HG02588 (cell line): ENCODE data around the gene CACNB4.

Experiments
- ATAC-seq: cut with Tn5 transposase; IDR thresholded peaks from one replicate; pipeline ENCODE4 v1.9.1; 2021; ENCODE audit warnings: mild to moderate bottlenecking, moderate library complexity; ENCODE audit not compliant: unreplicated experiment

The CACNB4 gene

DNA sequence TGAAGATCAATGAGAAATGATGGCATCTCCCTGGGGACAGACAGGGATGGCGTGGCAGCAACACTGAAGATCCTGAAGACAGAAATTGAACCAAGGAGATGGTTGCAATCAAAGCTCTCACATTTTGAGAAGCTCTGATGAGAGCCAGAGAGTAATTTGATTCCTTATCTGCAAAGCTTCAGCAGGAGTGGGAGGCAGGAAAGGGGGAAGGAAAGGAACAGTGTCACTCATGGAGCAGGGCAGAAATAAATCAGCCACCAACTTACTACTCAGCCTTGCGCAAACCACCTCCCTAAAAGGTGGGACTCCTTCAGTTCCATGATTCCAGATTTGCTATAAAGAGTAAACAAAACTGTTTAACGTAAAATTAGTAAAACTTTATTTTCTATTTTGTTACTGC lies 119.2 kb downstream of the CACNB4 start:
- no peak for ATAC-seq

- ATAC-seq: no peak
Observed at GRCh38 chr2:151978709-151979108, 120.1 kb downstream of the CACNB4 start.

GRCh38 chr2:151977631-151978030 lies 121.2 kb downstream of the CACNB4 start:
- ATAC-seq: no peak

- ATAC-seq: peak; percentile 83
Observed at GRCh38 chr2:151976945-151977353, 121.9 kb downstream of the CACNB4 start.

DNA sequence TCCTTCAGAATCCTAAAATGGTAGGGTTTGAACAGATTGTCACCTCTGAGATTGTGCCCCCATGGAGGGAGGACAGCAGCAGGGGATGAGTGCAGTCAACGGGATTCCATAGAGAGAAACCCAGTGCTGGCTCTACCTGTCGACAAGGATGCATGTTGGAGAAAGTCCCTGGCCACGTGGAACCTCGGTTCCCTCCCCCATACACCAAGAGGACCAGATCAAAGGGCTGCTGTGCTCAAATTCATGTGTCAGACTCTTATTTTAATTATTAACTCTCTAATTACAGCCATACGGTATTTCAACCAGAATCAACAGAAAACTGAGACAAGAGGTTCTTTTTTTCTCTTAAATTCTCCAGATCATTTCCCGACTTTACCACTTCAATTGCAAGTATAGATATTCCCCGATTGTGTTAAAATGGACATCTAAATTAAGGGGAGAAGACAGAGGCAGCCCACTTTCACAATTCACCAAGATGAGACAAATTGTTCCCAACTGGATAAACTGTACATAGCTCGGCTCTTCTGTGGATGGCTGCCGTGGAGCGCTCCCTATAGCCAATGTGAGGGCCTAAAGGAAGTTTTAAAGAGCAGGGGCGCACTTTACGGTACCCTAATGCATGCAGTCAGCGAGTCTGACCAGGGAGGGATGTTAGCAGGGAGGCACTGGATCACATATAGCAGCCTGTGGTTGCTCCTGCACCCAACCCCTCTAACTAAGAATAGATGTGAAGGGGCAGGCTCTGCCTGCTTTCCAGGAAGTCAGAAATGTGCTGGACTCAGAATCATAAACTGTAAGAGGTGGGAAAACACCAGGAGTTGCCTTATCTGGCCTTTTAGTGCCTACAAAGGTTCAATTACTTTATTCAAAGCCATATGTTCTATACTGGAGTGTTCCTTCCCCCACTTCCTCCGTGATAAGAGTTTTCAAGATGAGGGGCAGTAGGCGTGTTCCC lies 123.1 kb downstream of the CACNB4 start:
- no peak for ATAC-seq

- ATAC-seq: no peak
Observed at GRCh38 chr2:151974988-151975387, 123.9 kb downstream of the CACNB4 start.

DNA sequence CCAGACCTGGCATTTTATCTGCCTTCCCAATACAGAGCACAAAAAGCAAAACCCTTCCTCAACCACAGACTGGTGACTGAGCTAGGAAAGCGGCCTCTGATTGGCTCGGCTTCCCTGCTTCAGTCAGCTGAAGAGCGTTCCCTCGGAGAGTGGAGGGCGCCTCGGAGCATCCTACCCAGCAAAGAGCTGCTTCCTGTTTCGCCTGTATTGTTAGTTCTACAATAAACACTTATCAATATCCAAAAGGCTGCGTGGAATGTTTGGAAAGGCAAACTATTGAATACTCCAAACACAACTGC lies 125.0 kb downstream of the CACNB4 start:
- ATAC-seq: no peak

DNA sequence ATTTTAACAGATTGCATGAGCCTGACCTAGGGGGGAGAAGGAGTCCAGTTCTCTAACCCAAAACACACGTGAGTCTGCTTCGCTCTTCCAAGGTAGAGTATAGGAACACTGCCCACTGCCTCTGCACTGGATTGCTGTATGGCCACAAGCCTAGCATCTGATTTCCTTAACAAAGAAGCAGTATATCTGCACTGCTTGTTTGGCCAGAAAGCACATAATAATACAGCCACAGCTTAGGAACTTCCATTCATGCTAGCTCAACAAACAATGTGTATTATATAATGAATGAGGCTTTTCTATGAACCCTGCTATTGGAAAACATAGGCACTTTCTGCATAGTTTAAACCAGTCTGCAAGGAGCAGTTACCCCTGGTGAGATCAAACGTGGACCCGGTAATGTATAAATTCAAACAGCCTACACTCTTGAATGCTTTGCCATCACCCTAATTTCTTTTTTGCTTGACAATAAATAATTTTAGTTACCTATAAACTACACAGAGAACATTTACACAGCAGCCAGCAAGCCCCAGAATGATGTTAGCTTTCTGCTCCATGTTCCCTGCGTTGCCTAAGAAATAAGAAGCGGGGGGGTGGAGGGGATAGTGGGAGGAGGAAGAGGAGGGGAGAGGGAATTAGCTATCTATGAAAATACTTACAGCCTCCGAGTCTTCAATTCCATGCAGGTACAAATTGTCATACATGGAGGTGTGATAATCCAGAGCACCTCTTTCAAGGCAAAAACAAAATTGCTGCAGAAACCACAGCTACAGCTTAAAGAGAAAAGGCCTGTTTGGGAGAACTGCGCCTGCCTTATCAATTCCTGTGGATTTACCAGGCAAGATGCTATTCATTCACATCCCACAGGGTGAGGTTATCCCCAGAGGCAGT lies 125.6 kb downstream of the CACNB4 start:
- ATAC-seq: no peak

DNA sequence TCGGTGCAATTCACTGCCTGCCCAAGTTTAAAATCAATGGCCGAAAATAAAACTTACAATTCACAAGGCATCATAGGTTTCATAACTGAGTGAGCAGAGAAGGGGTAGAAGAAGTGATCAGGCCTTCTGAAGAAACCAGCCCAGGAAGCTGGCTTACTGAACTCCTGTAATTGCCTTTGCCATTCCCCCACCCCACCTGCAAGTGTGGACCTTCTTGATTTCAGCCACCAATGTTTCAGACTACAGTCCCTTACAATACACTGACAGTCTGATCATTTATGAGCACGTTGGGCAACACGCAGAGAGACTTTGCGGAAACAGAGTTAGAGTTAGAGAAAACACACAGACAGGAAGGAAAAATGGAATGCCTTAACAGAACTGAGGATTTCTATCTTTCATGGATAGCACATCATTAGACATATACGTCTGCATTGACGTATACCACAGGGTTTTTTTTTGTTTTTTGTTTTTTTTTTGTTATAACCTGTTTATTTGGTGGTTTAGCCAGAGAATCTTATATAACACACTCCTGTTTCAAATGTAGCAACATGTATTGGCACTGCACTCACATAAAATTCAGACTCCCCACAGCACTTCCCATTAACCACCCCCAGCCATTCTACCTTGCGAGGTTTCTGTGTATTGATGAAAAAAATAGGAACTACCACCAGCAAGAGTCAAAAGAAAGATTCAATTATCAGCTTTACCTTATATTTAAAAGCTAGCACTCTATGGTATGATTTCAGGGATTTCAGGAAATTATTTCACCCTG lies 126.4 kb downstream of the CACNB4 start:
- no peak for ATAC-seq

DNA sequence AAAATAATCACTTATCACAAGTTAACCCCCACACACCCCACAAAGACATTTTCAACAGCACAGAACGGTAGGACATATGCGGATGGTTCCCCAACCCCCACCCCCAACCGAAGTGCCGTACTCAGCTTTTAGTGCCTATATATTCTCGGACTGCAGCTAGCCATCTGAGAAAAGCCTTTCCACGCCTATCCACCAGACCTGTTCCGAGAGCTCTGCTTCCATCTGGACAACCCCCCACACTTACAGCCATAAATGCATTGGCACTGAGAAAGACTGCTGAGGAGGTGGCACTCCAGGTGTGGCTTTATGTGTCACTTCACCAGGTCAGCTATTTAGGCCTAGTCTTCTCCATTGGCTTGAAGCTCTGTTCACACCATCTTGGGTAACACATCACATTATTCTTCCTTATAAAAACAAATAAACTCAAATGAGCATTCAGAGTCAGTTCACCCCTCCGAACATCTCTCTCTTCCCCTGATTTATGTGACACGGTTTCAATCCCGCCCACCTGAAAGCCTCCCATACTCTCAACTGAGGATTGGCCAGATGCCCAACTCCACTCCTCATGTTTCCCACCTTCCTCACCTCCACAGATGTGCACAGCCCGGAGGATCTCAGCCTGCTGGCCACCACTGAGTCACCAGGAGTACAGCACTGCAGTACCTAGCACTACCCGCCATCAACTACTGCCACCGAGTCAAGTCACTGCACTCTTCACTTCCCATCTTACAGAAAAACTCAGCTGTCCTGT lies 127.4 kb downstream of the CACNB4 start:
- no peak for ATAC-seq

- no peak for ATAC-seq
Observed at GRCh38 chr2:151968770-151969470, 129.9 kb downstream of the CACNB4 start.

DNA sequence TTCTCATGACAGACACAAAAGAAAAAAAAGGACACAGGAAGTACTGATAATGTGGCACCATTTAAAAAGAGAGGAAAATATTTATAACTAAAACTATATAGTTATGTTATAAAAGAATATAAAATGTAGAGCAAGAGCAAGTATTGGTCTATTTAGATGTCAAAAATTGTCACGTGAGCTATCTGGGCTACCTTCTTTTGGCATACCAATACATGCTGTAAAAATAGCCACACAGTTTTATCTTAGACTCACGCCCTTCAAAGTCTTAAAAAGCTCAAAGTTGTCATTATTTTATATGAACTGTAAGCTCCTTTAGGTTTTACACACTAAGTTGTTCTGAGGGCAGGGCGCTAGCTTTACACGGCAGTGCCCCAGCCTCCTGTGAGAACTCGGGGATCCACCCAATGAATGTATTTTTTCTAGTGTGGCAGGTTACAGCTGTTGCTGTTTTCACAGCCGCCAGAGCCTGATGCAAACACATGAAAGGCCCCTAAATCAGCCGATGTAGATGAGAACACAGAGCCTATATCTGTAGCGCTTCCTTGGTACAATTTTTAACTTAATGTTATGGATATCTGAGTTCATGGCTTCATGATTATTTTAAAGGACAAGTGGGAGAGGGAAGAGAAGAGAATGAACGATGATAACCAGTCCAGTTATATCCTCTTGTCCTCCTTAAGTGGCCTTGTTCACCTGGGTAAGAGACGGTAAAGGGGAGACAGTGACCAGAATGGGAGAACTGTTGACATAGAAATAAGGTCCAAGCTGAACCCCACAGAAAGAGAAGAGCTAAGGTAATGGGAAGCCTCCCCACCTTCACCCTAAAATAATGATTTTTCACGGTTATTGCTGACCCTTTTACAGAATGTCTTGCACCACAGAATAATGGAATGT lies 130.8 kb downstream of the CACNB4 start:
- no peak for ATAC-seq

DNA sequence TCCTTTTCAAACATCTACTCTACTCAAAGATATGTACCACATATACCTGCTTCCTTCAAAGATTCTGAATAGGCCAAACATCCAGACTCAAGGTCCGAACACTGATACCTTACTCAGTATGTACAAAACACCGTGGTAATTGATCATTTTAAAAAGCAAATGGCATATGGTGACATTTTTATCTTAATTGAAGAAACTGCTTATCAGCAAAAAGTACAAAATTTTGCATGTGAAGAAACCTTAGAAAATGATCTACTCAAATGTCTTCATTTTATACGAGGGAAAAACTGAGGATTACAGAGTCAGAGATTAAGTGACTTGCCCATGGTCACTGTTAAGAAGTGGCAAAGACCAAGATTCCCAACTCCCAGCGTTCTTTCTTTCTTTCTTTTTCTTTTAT lies 133.0 kb downstream of the CACNB4 start:
- no peak for ATAC-seq

GRCh38 chr2:151961558-151961957 lies 137.3 kb downstream of the CACNB4 start:
- no peak for ATAC-seq

GRCh38 chr2:151959238-151959637 lies 139.6 kb downstream of the CACNB4 start:
- no peak for ATAC-seq

- no peak for ATAC-seq
Observed at GRCh38 chr2:151953467-151953866, 145.4 kb downstream of the CACNB4 start.

- ATAC-seq: no peak
Observed at GRCh38 chr2:151952691-151953456, 146.0 kb downstream of the CACNB4 start.

GRCh38 chr2:151947813-151948165 lies 151.1 kb downstream of the CACNB4 start:
- peak; percentile 32 for ATAC-seq
